ENCODE data around the gene ICA1.

Gene ICA1

GRCh38 chr7:8165150-8165549 is 96.8 kb downstream of the ICA1 start:
- Histone ChIP-seq H3K9ac (ENCODE audit: low read depth, low read length) (no peak overlapping the region), H3K9me3 (replicated peaks; ENCODE audit: low read length) (no peaks in the 10 kb centered on the region), H3K4me3 (ENCODE audit: low read length) (no peak overlapping the region), H3K4me1 (ENCODE audit: control insufficient read depth, insufficient read depth, low read length) (no peaks in the 10 kb centered on the region), H3K27me3 (ENCODE audit: control insufficient read depth, insufficient read depth, low read length) (no peaks in the 10 kb centered on the region), H3K36me3 (ENCODE audit: insufficient read depth, low read length) (no peaks in the 10 kb centered on the region), H3K4me2 (ENCODE audit: low read length) (no peak overlapping the region)

- Histone ChIP-seq H3K4me2 (ENCODE audit: low read length) (no peak overlapping the region), H3K9ac (ENCODE audit: low read depth, low read length) (no peak overlapping the region), H3K4me3 (ENCODE audit: low read length) (no peak overlapping the region), H3K36me3 (ENCODE audit: insufficient read depth, low read length) (no peaks in the 10 kb centered on the region), H3K27me3 (ENCODE audit: control insufficient read depth, insufficient read depth, low read length) (no peaks in the 10 kb centered on the region), H3K4me1 (ENCODE audit: control insufficient read depth, insufficient read depth, low read length) (no peaks in the 10 kb centered on the region), H3K9me3 (replicated peaks; ENCODE audit: low read length) (no peaks in the 10 kb centered on the region)
Measured at GRCh38 chr7:8162181-8162580, 99.8 kb downstream of the ICA1 start.

- Histone ChIP-seq H3K4me1 (ENCODE audit: control insufficient read depth, insufficient read depth, low read length) (no peaks in the 10 kb centered on the region), H3K4me2 (ENCODE audit: low read length) (no peak overlapping the region), H3K4me3 (ENCODE audit: low read length) (no peak overlapping the region), H3K9ac (ENCODE audit: low read depth, low read length) (no peak overlapping the region), H3K27me3 (ENCODE audit: control insufficient read depth, insufficient read depth, low read length) (no peaks in the 10 kb centered on the region), H3K9me3 (replicated peaks; ENCODE audit: low read length) (no peaks in the 10 kb centered on the region), H3K36me3 (ENCODE audit: insufficient read depth, low read length) (no peaks in the 10 kb centered on the region)
Measured at GRCh38 chr7:8161364-8161828, 100.6 kb downstream of the ICA1 start.

GRCh38 chr7:8160779-8161345 is 101.1 kb downstream of the ICA1 start:
- H3K4me2 ChIP-seq (ENCODE audit: low read length): no peak overlapping the region
- H3K9me3 ChIP-seq (replicated peaks; ENCODE audit: low read length): no peaks in the 10 kb centered on the region
- no peaks in the 10 kb centered on the region for H3K27me3 ChIP-seq (ENCODE audit: control insufficient read depth, insufficient read depth, low read length)
- H3K9ac ChIP-seq (ENCODE audit: low read depth, low read length): no peak overlapping the region
- no peaks in the 10 kb centered on the region for H3K36me3 ChIP-seq (ENCODE audit: insufficient read depth, low read length)
- no peaks in the 10 kb centered on the region for H3K4me1 ChIP-seq (ENCODE audit: control insufficient read depth, insufficient read depth, low read length)
- no peak overlapping the region for H3K4me3 ChIP-seq (ENCODE audit: low read length)

GRCh38 chr7:8160250-8160649 is 101.7 kb downstream of the ICA1 start:
- Histone ChIP-seq H3K27me3 (ENCODE audit: control insufficient read depth, insufficient read depth, low read length) (no peaks in the 10 kb centered on the region), H3K36me3 (ENCODE audit: insufficient read depth, low read length) (no peaks in the 10 kb centered on the region), H3K4me1 (ENCODE audit: control insufficient read depth, insufficient read depth, low read length) (no peaks in the 10 kb centered on the region), H3K9ac (ENCODE audit: low read depth, low read length) (no peak overlapping the region), H3K9me3 (replicated peaks; ENCODE audit: low read length) (no peaks in the 10 kb centered on the region), H3K4me3 (ENCODE audit: low read length) (no peak overlapping the region), H3K4me2 (ENCODE audit: low read length) (no peak overlapping the region)

GRCh38 chr7:8159595-8159994 is 102.4 kb downstream of the ICA1 start:
- no peaks in the 10 kb centered on the region for H3K9me3 ChIP-seq (replicated peaks; ENCODE audit: low read length)
- no peak overlapping the region for H3K4me2 ChIP-seq (ENCODE audit: low read length)
- no peaks in the 10 kb centered on the region for H3K27me3 ChIP-seq (ENCODE audit: control insufficient read depth, insufficient read depth, low read length)
- no peaks in the 10 kb centered on the region for H3K36me3 ChIP-seq (ENCODE audit: insufficient read depth, low read length)
- H3K9ac ChIP-seq (ENCODE audit: low read depth, low read length): no peak overlapping the region
- no peaks in the 10 kb centered on the region for H3K4me1 ChIP-seq (ENCODE audit: control insufficient read depth, insufficient read depth, low read length)
- no peak overlapping the region for H3K4me3 ChIP-seq (ENCODE audit: low read length)

- Histone ChIP-seq H3K4me3 (ENCODE audit: low read length) (no peak overlapping the region), H3K9me3 (replicated peaks; ENCODE audit: low read length) (no peaks in the 10 kb centered on the region), H3K27me3 (ENCODE audit: control insufficient read depth, insufficient read depth, low read length) (no peaks in the 10 kb centered on the region), H3K4me2 (ENCODE audit: low read length) (no peak overlapping the region), H3K36me3 (ENCODE audit: insufficient read depth, low read length) (no peaks in the 10 kb centered on the region), H3K9ac (ENCODE audit: low read depth, low read length) (no peak overlapping the region), H3K4me1 (ENCODE audit: control insufficient read depth, insufficient read depth, low read length) (no peaks in the 10 kb centered on the region)
Measured at GRCh38 chr7:8157296-8157695, 104.7 kb downstream of the ICA1 start.

- H3K9me3 ChIP-seq (replicated peaks; ENCODE audit: low read length): no peaks in the 10 kb centered on the region
- no peak overlapping the region for H3K4me3 ChIP-seq (ENCODE audit: low read length)
- H3K27me3 ChIP-seq (ENCODE audit: control insufficient read depth, insufficient read depth, low read length): no peaks in the 10 kb centered on the region
- H3K36me3 ChIP-seq (ENCODE audit: insufficient read depth, low read length): no peaks in the 10 kb centered on the region
- no peaks in the 10 kb centered on the region for H3K4me1 ChIP-seq (ENCODE audit: control insufficient read depth, insufficient read depth, low read length)
- H3K9ac ChIP-seq (ENCODE audit: low read depth, low read length): no peak overlapping the region
- H3K4me2 ChIP-seq (ENCODE audit: low read length): no peak overlapping the region
Measured at GRCh38 chr7:8155836-8156235, 106.1 kb downstream of the ICA1 start.

- no peak overlapping the region for H3K4me3 ChIP-seq (ENCODE audit: low read length)
- no peak overlapping the region for H3K4me2 ChIP-seq (ENCODE audit: low read length)
- no peaks in the 10 kb centered on the region for H3K27me3 ChIP-seq (ENCODE audit: control insufficient read depth, insufficient read depth, low read length)
Measured at GRCh38 chr7:8154272-8154671, 107.7 kb downstream of the ICA1 start.

GRCh38 chr7:8152489-8153192 is 109.3 kb downstream of the ICA1 start:
- Histone ChIP-seq H3K4me2 (ENCODE audit: low read length) (no peak overlapping the region), H3K27me3 (ENCODE audit: control insufficient read depth, insufficient read depth, low read length) (no peaks in the 10 kb centered on the region), H3K4me3 (ENCODE audit: low read length) (no peak overlapping the region), H3K36me3 (ENCODE audit: insufficient read depth, low read length) (no peaks in the 10 kb centered on the region), H3K9me3 (replicated peaks; ENCODE audit: low read length) (no peaks in the 10 kb centered on the region), H3K9ac (ENCODE audit: low read depth, low read length) (no peak overlapping the region), H3K4me1 (ENCODE audit: control insufficient read depth, insufficient read depth, low read length) (no peaks in the 10 kb centered on the region)

More at GRCh38 chr7:8154272-8154671, 107.7 kb downstream of the ICA1 start:
- no peaks in the 10 kb centered on the region for H3K36me3 ChIP-seq (ENCODE audit: insufficient read depth, low read length)
- no peaks in the 10 kb centered on the region for H3K9me3 ChIP-seq (replicated peaks; ENCODE audit: low read length)
- no peak overlapping the region for H3K9ac ChIP-seq (ENCODE audit: low read depth, low read length)
- H3K4me1 ChIP-seq (ENCODE audit: control insufficient read depth, insufficient read depth, low read length): no peaks in the 10 kb centered on the region

- Histone ChIP-seq H3K36me3 (ENCODE audit: insufficient read depth, low read length) (no peaks in the 10 kb centered on the region), H3K4me2 (ENCODE audit: low read length) (no peak overlapping the region), H3K9me3 (replicated peaks; ENCODE audit: low read length) (no peaks in the 10 kb centered on the region), H3K4me3 (ENCODE audit: low read length) (no peak overlapping the region), H3K9ac (ENCODE audit: low read depth, low read length) (no peak overlapping the region), H3K4me1 (ENCODE audit: control insufficient read depth, insufficient read depth, low read length) (no peaks in the 10 kb centered on the region), H3K27me3 (ENCODE audit: control insufficient read depth, insufficient read depth, low read length) (no peaks in the 10 kb centered on the region)
Measured at GRCh38 chr7:8151161-8151725, 110.7 kb downstream of the ICA1 start.

GRCh38 chr7:8149222-8149621 is 112.7 kb downstream of the ICA1 start:
- no peaks in the 10 kb centered on the region for H3K4me1 ChIP-seq (ENCODE audit: control insufficient read depth, insufficient read depth, low read length)
- no peaks in the 10 kb centered on the region for H3K9me3 ChIP-seq (replicated peaks; ENCODE audit: low read length)
- no peak overlapping the region for H3K4me2 ChIP-seq (ENCODE audit: low read length)
- no peaks in the 10 kb centered on the region for H3K27me3 ChIP-seq (ENCODE audit: control insufficient read depth, insufficient read depth, low read length)
- no peak overlapping the region for H3K9ac ChIP-seq (ENCODE audit: low read depth, low read length)
- no peak overlapping the region for H3K4me3 ChIP-seq (ENCODE audit: low read length)
- H3K36me3 ChIP-seq (ENCODE audit: insufficient read depth, low read length): no peaks in the 10 kb centered on the region
